22Rv1 (cell line): ENCODE data around the gene NRN1L.

Experiments used
- H3K27ac ChIP-seq: fragments of 450-650 bp; 2 replicates; pipeline ENCODE4 v1.5.1; 2017
- ZFX ChIP-seq: fragments of 450-650 bp; IDR thresholded peaks from 2 replicates; pipeline ENCODE4 v1.6.1; 2017; ENCODE audit warnings: antibody characterized with exemption, borderline replicate concordance
- TF ChIP-seq, protein P1 (sequence below): fragments of 450-650 bp; IDR thresholded peaks from 2 replicates; pipeline ENCODE4 v1.5.1; 2017; ENCODE audit warnings: mild to moderate bottlenecking

NRN1L gene

DNA sequence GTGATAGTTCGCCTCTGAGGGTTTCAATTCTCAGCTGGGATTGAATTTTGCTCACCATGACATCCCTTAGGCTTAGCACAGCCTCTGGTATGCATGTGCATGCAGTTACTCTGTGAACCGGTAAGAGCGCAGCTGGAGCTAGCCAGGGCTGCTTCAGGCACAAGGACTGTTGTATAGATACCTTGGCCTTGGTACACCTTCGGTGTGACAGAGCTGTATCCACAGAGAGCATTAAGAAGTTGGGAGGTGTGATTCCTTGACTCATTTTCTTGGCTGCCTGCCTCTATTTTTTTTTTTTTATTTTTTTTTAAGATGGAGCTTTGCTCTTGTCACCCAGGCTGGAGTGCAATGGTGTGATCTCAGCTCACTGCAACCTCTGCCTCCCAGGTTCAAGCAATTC lies 40.2 kb upstream of the NRN1L start:
- TF ChIP-seq ZFX = no peak
- TF ChIP-seq, protein P1, sequence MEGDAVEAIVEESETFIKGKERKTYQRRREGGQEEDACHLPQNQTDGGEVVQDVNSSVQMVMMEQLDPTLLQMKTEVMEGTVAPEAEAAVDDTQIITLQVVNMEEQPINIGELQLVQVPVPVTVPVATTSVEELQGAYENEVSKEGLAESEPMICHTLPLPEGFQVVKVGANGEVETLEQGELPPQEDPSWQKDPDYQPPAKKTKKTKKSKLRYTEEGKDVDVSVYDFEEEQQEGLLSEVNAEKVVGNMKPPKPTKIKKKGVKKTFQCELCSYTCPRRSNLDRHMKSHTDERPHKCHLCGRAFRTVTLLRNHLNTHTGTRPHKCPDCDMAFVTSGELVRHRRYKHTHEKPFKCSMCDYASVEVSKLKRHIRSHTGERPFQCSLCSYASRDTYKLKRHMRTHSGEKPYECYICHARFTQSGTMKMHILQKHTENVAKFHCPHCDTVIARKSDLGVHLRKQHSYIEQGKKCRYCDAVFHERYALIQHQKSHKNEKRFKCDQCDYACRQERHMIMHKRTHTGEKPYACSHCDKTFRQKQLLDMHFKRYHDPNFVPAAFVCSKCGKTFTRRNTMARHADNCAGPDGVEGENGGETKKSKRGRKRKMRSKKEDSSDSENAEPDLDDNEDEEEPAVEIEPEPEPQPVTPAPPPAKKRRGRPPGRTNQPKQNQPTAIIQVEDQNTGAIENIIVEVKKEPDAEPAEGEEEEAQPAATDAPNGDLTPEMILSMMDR = no peak
- H3K27ac ChIP-seq = peak overlapping the region; percentile 91; the same call in 1 of the 2 replicates

DNA sequence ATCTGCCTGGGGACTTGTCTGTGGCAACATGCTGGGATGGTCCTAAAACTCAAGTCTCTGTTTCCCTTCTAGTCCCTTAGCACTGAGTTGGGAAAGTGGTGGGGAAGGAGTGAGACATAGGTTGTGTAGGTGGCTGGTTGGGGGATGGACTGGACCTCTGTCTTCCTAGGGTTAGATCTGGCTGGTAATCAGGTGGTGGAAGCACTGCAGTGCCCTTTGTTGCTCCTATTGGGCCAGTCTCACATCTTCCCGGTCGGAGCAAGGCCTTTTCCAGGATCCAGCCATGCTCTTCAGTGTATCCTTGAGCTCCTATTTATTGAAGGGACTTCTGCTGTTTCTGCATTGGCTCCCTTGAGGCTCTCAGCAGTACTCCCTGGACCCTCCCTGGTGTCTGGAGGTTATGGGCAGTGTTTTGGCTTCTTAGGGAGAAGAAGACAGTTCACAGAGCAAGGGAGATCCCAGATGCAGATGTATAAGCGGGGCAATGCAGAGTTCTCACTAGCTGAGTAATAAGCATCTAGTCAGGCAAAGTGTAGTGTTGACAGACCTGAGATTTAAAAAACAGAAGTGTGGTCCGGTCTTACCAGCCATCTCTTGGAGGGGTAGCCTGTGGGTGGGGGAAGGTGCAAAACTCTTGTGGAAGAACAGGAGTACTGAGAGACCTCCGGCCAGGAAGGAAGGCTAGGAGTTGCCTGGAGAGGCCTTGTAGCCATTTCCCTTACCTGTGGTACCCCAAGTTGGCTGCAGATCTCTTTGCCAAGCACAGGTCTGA lies 39.2 kb upstream of the NRN1L start:
- H3K27ac ChIP-seq = peak overlapping the region; percentile 91
- no peak for TF ChIP-seq ZFX
- TF ChIP-seq, protein P1 = no peak

DNA sequence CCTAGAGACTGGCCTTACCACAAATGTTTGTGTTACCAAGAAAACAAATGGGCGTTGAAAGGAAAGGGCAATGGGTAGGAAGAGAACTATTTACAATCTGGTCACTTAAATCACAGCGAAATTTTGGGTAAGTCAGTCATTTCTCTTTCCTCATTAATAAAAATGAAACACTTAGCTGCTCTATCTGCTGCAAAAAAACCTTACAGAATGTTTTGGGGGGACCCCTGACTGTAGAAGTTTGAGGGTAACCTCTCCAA lies 38.7 kb upstream of the NRN1L start:
- peak overlapping the region; percentile 91 for H3K27ac ChIP-seq
- no peak for TF ChIP-seq ZFX
- TF ChIP-seq, protein P1 = no peak

DNA sequence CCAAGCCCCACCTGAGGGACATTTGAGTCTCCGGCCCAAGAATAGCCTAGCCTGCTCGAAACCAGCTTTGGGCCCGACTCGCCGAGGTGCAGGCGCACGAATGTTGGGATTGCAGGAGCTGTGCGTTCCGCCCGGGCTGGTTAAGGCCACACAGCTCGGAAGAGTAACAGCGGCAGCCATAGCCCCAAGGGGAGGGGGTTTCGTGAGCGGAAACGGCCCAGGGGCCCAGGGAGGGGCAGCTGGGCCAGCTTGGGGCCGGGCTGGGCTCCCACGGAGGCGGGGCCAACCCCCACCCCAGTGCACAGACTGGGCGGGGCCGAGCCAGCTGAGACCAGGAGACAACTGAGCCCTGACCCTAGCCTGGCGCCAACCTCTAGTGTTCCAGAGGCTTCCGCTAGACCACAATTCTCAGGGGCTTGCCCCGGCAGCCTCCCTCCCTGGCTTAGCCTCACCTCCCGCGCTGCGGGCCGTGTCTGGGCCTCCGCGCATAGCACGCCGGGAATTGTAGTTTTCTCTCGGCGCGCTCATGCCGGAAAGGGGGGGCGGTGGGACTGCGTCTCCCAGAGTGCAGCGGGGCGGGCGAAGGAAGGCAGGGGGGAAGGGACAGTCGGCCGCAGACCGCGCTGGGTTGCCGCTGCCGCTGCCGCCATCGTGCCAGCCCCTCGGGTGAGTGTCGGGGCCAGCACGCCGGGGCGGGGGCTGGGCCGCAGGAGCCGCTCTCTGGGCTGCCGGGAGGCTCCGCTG lies 38.2 kb upstream of the NRN1L start, which contains the start of gene NUTF2:
Gene NUTF2, plus strand, starts transcription at position 614 of the 744 bp plus-strand sequence. CDS start 18,198 bp downstream, outside the sequence.
- peak within 1 kb of the TSS; percentile 91 for H3K27ac ChIP-seq
- no peak for TF ChIP-seq ZFX
- TF ChIP-seq, protein P1 = no peak

DNA sequence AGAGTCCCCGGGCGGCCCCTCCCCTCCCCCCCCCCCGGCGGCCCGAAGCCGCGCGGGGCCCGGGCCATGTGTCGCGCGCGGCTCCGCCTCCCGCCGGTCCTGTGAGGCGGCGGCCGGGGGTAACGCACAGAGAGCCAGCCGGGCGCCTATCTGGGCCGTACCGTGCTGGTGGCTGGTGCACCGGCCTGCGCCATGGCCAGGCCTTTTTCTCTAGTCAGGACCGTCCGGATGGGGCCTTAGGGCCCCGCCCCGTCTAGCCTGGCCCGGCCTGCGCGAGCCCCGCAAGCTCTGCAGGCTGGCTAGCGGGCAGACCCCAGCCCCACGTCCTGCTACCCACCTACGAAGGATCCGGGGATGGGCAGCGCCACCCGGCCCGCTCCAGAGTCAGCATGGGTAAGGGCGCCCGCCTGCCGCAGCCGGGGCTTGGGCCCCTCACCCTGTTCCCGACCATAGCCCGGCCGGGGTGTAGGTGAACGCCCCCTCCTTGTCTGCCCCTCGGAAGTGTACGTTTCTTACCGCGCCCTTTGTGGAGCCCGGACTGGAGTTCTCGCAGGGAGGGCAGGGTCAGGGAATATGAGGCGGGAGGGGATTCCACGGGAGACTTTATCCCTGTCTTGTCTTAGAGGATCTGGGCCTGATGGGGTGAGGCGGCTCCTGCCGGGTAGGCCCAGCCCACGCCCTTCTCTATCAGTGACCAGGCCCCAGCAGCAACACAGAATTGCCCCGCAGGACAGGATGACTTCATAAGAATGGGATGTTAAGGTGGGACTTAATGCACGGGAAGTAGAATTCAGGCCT lies 37.4 kb upstream of the NRN1L start, which contains the start of gene CENPT:
Gene CENPT, minus strand, starts transcription at position 630 of the 798 bp plus-strand sequence. CDS start 13,834 bp downstream, outside the sequence.
- no peak for TF ChIP-seq ZFX
- TF ChIP-seq, protein P1 = no peak

DNA sequence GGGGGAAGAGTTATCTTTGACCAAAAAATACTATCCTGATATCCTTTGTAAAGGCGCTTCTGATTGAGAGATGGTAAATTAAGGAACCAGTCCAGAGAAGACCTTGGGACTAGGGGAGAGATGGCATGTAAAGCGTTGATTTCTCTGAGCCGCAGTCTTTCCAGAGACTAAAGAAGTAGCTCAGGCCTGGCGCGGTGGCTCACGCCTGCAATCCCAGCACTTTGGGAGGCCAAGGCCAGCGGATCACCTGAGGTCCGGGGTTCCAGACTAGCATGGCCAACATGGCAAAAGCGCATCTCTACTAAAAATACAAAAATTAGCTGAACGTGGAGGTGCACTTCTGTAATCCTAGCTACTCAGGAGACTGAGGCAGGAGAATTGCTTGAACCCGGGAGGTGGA lies 36.6 kb upstream of the NRN1L start:
- H3K27ac ChIP-seq = peak overlapping the region; percentile 91
- TF ChIP-seq, protein P1 = no peak
- TF ChIP-seq ZFX = no peak

More for the DNA sequence above, 37.4 kb upstream of the NRN1L start, which contains the start of gene CENPT:
- peak within 1 kb of the TSS; percentile 91 for H3K27ac ChIP-seq
